Osteoblast (primary cell): Measurements from ENCODE around the gene PLCG2. TPM values are rescaled to one million over a fixed set of nuclear protein-coding genes. Genes with fewer than 3 reads are reported as not detected.

Experiments
- DNase-seq: peaks from one replicate; pipeline ENCODE4 v3.0.0; 2011; ENCODE audit warnings: low spot score, mixed read lengths; ENCODE audit not compliant: insufficient read length; ENCODE audit errors: missing footprints
- H2AFZ ChIP-seq: 2 replicates; pipeline ENCODE4 v1.6.0; 2011; ENCODE audit warnings: mild to moderate bottlenecking, low read length
- H3K27ac ChIP-seq: 2 replicates; pipeline ENCODE4 v1.5.1; 2011; ENCODE audit warnings: mild to moderate bottlenecking, low read depth, low read length, moderate library complexity
- H3K27me3 ChIP-seq: 2 replicates; pipeline ENCODE4 v1.6.0; 2012; ENCODE audit warnings: mild to moderate bottlenecking, control low read depth, inconsistent platforms, low read length, moderate library complexity; ENCODE audit not compliant: insufficient read depth
- H3K36me3 ChIP-seq: 2 replicates; pipeline ENCODE4 v1.5.1; 2011; ENCODE audit warnings: mild to moderate bottlenecking, low read length, control low read depth, moderate library complexity; ENCODE audit not compliant: insufficient read depth
- H3K4me1 ChIP-seq: 2 replicates; pipeline ENCODE4 v1.5.1; 2011; ENCODE audit warnings: mild to moderate bottlenecking, low read length, control low read depth, moderate library complexity; ENCODE audit not compliant: insufficient read depth
- H3K4me2 ChIP-seq: 2 replicates; pipeline ENCODE4 v1.6.0; 2011; ENCODE audit warnings: mild to moderate bottlenecking, low read length; ENCODE audit not compliant: insufficient read depth
- H3K4me3 ChIP-seq: fragments of 200-600 bp; sonication (generic); 3 replicates; pipeline ENCODE4 v1.5.1; 2012; ENCODE audit warnings: mild to moderate bottlenecking, low read length, inconsistent platforms; ENCODE audit not compliant: insufficient read depth
- H3K79me2 ChIP-seq: 2 replicates; pipeline ENCODE4 v1.6.0; 2012; ENCODE audit warnings: mild to moderate bottlenecking, low read length, control low read depth, inconsistent platforms; ENCODE audit not compliant: insufficient read depth
- H3K9me3 ChIP-seq: 2 replicates; pipeline ENCODE4 v1.5.1; 2011; ENCODE audit warnings: low read depth, low read length, control low read depth
- H4K20me1 ChIP-seq: 2 replicates; pipeline ENCODE4 v1.6.0; 2012; ENCODE audit warnings: mild to moderate bottlenecking, low read length, control low read depth; ENCODE audit not compliant: insufficient read depth
- CTCF ChIP-seq: IDR thresholded peaks from 2 replicates; pipeline ENCODE4 v1.5.1; 2011; ENCODE audit warnings: mild to moderate bottlenecking, low read depth, low read length, moderate library complexity; ENCODE audit errors: extremely low read depth
- total RNA-seq: library from RNA; depleted of rRNA; stranded (reverse); fragments of >200 nt; gene quantifications from 2 replicates; pipeline ENCODE4 v1.2.3, GENCODE V29; 2012

The PLCG2 gene
- total RNA-seq, 1 donor = 1.1 TPM

- no peaks in the 10 kb centered on the region for H3K9me3 ChIP-seq
- no peak overlapping the region for H3K4me3 ChIP-seq
- no peak overlapping the region for H2AFZ ChIP-seq
- no peaks in the 10 kb centered on the region for H3K27me3 ChIP-seq
- H3K36me3 ChIP-seq = no peaks in the 10 kb centered on the region
- H3K4me1 ChIP-seq = no peaks in the 10 kb centered on the region
- H3K79me2 ChIP-seq = no peaks in the 10 kb centered on the region
- no peak for DNase-seq
- no peaks in the 10 kb centered on the region for H4K20me1 ChIP-seq
- H3K4me2 ChIP-seq = no peak overlapping the region
- no peak for TF ChIP-seq CTCF
- H3K27ac ChIP-seq = no peak overlapping the region
These were observed 34.6 kb downstream of the PLCG2 start for GRCh38 chr16:81813648-81814047.

GRCh38 chr16:81814751-81815428 is 35.8 kb downstream of the PLCG2 start:
- H2AFZ ChIP-seq = no peak overlapping the region

GRCh38 chr16:81815429-81815766 is 36.3 kb downstream of the PLCG2 start:
- Histone ChIP-seq H3K79me2 (no peaks in the 10 kb centered on the region), H3K4me2 (no peak overlapping the region), H3K27ac (no peak overlapping the region), H3K27me3 (no peaks in the 10 kb centered on the region), H3K36me3 (no peaks in the 10 kb centered on the region), H2AFZ (no peak overlapping the region), H3K4me1 (no peaks in the 10 kb centered on the region), H4K20me1 (no peaks in the 10 kb centered on the region), H3K4me3 (no peak overlapping the region), H3K9me3 (no peaks in the 10 kb centered on the region)
- no peak for TF ChIP-seq CTCF
- DNase-seq = no peak

More at GRCh38 chr16:81814751-81815428, 35.8 kb downstream of the PLCG2 start:
- DNase-seq = no peak
- Histone ChIP-seq H3K79me2 (no peaks in the 10 kb centered on the region), H4K20me1 (no peaks in the 10 kb centered on the region), H3K4me1 (no peaks in the 10 kb centered on the region), H3K27ac (no peak overlapping the region), H3K36me3 (no peaks in the 10 kb centered on the region), H3K4me2 (no peak overlapping the region), H3K4me3 (no peak overlapping the region), H3K9me3 (no peaks in the 10 kb centered on the region), H3K27me3 (no peaks in the 10 kb centered on the region)
- no peak for TF ChIP-seq CTCF

GRCh38 chr16:81816351-81816750 is 37.3 kb downstream of the PLCG2 start:
- Histone ChIP-seq H3K9me3 (no peaks in the 10 kb centered on the region), H3K27ac (no peak overlapping the region), H3K4me1 (no peaks in the 10 kb centered on the region), H3K4me3 (no peak overlapping the region), H3K36me3 (no peaks in the 10 kb centered on the region), H3K27me3 (no peaks in the 10 kb centered on the region), H3K4me2 (no peak overlapping the region), H3K79me2 (no peaks in the 10 kb centered on the region), H2AFZ (no peak overlapping the region), H4K20me1 (no peaks in the 10 kb centered on the region)
- no peak for TF ChIP-seq CTCF
- DNase-seq = no peak
